ENCODE measurements around the gene FAAP100. TPM values are rescaled to one million over a fixed set of nuclear protein-coding genes. Genes with fewer than 3 reads are reported as not detected.
A peak's percentile ranks its signal among the peaks of the same experiment; 100 is the strongest.

FAAP100 gene
- total RNA-seq, 1 experiment from 2014 or later = 39.4 TPM

DNA sequence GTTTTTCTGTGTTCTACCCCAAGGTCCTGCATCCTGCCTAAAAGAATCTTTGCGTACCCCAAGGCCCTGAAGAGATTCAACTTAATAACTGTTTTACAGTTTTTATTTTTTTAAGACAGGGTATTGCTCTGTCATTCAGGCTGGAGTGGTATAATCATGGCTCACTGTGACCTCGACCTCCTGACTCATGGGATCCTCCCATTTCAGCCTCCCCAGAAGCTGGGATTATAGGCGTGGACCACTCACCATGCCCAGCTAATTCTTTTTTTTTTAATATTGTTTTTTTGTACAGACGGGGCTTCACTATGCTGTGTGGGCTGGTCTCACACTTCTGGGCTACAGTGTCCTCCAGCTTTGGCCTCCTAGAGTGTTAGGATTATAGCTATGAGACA is 9.3 kb upstream of the FAAP100 start:
- TF ChIP-seq, protein P1, sequence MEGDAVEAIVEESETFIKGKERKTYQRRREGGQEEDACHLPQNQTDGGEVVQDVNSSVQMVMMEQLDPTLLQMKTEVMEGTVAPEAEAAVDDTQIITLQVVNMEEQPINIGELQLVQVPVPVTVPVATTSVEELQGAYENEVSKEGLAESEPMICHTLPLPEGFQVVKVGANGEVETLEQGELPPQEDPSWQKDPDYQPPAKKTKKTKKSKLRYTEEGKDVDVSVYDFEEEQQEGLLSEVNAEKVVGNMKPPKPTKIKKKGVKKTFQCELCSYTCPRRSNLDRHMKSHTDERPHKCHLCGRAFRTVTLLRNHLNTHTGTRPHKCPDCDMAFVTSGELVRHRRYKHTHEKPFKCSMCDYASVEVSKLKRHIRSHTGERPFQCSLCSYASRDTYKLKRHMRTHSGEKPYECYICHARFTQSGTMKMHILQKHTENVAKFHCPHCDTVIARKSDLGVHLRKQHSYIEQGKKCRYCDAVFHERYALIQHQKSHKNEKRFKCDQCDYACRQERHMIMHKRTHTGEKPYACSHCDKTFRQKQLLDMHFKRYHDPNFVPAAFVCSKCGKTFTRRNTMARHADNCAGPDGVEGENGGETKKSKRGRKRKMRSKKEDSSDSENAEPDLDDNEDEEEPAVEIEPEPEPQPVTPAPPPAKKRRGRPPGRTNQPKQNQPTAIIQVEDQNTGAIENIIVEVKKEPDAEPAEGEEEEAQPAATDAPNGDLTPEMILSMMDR (IDR thresholded peaks at IDR 0.05; ENCODE audit: unreplicated experiment) = no peak
- no peaks in the 10 kb centered on the region for H3K27me3 Mint-ChIP-seq (ENCODE audit: unreplicated experiment)
- no peak overlapping the region for H3K4me3 Mint-ChIP-seq (ENCODE audit: low read depth, unreplicated experiment)
- no TSS peak for BruUV-seq (replicated peaks)
- H3K4me1 Mint-ChIP-seq (ENCODE audit: low read depth, unreplicated experiment) = peaks cover 19% of the 10 kb centered on the region
- no peaks in the 10 kb centered on the region for H3K9me3 Mint-ChIP-seq (ENCODE audit: low read depth, unreplicated experiment)
- H3K36me3 Mint-ChIP-seq (ENCODE audit: insufficient read depth, unreplicated experiment) = peaks cover 90% of the 10 kb centered on the region
- no peak overlapping the region for H3K27ac Mint-ChIP-seq (ENCODE audit: unreplicated experiment)
- intact Hi-C loops (cut with micrococcal nuclease; ENCODE audit: unreplicated experiment) = no loop called here
- DNase-seq = no peak
- CTCF ChIA-PET = no interaction called here

GRCh38 chr17:81558941-81559806 is 7.0 kb upstream of the FAAP100 start:
- H3K36me3 Mint-ChIP-seq (ENCODE audit: insufficient read depth, unreplicated experiment) = peaks cover 89% of the 10 kb centered on the region
- peaks cover 15% of the 10 kb centered on the region for H3K4me1 Mint-ChIP-seq (ENCODE audit: low read depth, unreplicated experiment)
- H3K27me3 Mint-ChIP-seq (ENCODE audit: unreplicated experiment) = no peaks in the 10 kb centered on the region
- H3K27ac Mint-ChIP-seq (ENCODE audit: unreplicated experiment) = no peak overlapping the region
- no peaks in the 10 kb centered on the region for H3K9me3 Mint-ChIP-seq (ENCODE audit: low read depth, unreplicated experiment)
- no peak for DNase-seq
- intact Hi-C loops (cut with micrococcal nuclease; ENCODE audit: unreplicated experiment) = no loop called here
- TF ChIP-seq, protein P1 (IDR thresholded peaks at IDR 0.05; ENCODE audit: unreplicated experiment) = no peak
- CTCF ChIA-PET = interaction anchor here (0.5 to 0.7 kb wide), 2 partner anchors 29 to 262 kb away, joined by 5 to 6 read pairs; no protein-coding TSS in a partner anchor
- BruUV-seq (replicated peaks) = no TSS peak
- H3K4me3 Mint-ChIP-seq (ENCODE audit: low read depth, unreplicated experiment) = no peak overlapping the region

- CTCF ChIA-PET = interaction anchor here (0.6 kb wide), 1 partner anchor 85 kb away, joined by 3 read pairs; no protein-coding TSS in a partner anchor
- H3K4me3 Mint-ChIP-seq (ENCODE audit: low read depth, unreplicated experiment) = no peak overlapping the region
- intact Hi-C loops (cut with micrococcal nuclease; ENCODE audit: unreplicated experiment) = no loop called here
- H3K36me3 Mint-ChIP-seq (ENCODE audit: insufficient read depth, unreplicated experiment) = peaks cover 89% of the 10 kb centered on the region
- BruUV-seq (replicated peaks) = no TSS peak
- peaks cover 24% of the 10 kb centered on the region for H3K4me1 Mint-ChIP-seq (ENCODE audit: low read depth, unreplicated experiment)
- no peaks in the 10 kb centered on the region for H3K27me3 Mint-ChIP-seq (ENCODE audit: unreplicated experiment)
- TF ChIP-seq, protein P1 (IDR thresholded peaks at IDR 0.05; ENCODE audit: unreplicated experiment) = no peak
- no peak for DNase-seq
- H3K27ac Mint-ChIP-seq (ENCODE audit: unreplicated experiment) = peak overlapping the region; percentile 17
- no peaks in the 10 kb centered on the region for H3K9me3 Mint-ChIP-seq (ENCODE audit: low read depth, unreplicated experiment)
Measured at GRCh38 chr17:81558115-81558468, 5.9 kb upstream of the FAAP100 start.

- DNase-seq = no peak
- Mint-ChIP-seq H3K27me3 (ENCODE audit: unreplicated experiment) (no peaks in the 10 kb centered on the region), H3K36me3 (ENCODE audit: insufficient read depth, unreplicated experiment) (peaks cover 89% of the 10 kb centered on the region), H3K27ac (ENCODE audit: unreplicated experiment) (peak overlapping the region; percentile 17), H3K4me1 (ENCODE audit: low read depth, unreplicated experiment) (peaks cover 24% of the 10 kb centered on the region), H3K9me3 (ENCODE audit: low read depth, unreplicated experiment) (no peaks in the 10 kb centered on the region), H3K4me3 (ENCODE audit: low read depth, unreplicated experiment) (no peak overlapping the region)
- no TSS peak for BruUV-seq (replicated peaks)
- intact Hi-C loops (cut with micrococcal nuclease; ENCODE audit: unreplicated experiment) = no loop called here
- TF ChIP-seq, protein P1 (IDR thresholded peaks at IDR 0.05; ENCODE audit: unreplicated experiment) = no peak
- CTCF ChIA-PET = no interaction called here
Measured at GRCh38 chr17:81557276-81558114, 5.3 kb upstream of the FAAP100 start.
